Activated CD4-positive, CD25-positive, alpha-beta regulatory T cell treated with anti-CD3 and anti-CD28 coated beads, Interleukin-2, amount 50 U/mL, for 16 hours (primary cell): ENCODE data around the gene RAB3GAP1.
"Not testable (repeated sequence)": the region's sequence is repeated elsewhere in the genome, so short reads cannot be mapped to it uniquely, and the experiment has no call there.

ENCODE experiments used
- DNase-seq: peaks from one replicate; pipeline ENCODE4 v3.0.0-alpha.2; 2020; ENCODE audit warnings: low read depth, low spot score

The RAB3GAP1 gene

DNA sequence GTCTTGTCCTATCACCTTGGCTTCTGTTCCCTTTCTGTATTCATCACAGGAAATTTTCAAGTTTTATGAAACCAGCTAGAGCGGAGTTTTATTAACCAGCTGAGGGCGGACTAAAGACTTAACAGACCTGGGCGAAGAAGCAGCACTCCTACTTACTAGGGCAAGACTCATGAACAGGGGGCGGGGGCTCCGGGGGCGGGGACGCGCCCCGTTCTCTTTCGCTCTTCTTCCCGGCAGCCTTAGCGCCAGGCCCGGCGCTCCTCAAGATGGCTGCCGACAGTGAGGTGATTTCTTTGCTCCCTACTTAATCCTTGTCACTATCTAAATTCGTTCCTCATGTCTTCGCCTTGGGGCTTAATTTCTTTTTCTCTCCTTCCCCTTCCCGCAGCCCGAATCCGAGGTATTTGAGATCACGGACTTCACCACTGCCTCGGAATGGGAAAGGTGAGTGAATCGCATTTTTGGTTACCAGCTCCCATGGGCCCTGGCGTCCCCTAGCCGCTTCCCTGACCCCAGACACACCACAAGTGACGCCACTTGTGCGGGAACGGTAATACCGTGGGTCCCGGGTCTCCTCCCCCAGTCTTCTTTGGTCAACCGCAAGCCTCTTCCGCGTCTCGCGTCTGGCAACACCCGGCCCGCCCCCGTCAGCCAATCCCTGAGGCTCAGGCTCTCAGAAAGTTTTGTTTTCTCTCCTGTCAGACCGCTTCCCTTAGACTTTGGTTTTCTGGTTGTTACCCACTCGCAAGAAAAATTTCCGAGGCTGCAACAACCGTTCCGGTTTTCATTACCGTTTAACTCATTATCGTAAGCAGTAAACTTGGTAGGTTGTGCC lies at the start of gene RAB3GAP1:
Gene RAB3GAP1, plus strand, starts transcription at position 251 of the 835 bp plus-strand sequence. Its CDS starts 16 bp downstream, at position 267.
- DNase-seq = peak; percentile 82

DNA sequence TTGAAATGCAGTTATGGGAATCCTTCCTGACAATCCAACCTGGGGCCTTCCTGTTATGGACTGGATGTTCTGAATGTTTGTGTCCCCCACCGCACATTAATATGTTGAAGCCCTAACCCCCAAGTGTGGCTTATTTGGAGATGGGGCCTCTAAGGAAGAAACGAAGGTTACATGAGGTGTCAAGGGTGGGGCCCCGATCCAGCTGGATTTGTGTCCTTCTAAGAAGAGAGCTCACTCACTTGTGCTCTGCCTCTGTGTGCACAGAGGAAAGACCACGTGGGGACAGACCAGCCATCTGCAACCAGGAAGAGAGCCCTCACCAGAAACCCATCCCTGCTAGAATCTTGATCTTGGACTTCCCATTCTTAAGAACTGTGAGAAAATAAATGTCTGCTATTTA lies 49.3 kb upstream of the RAB3GAP1 start:
- DNase-seq = no peak

DNA sequence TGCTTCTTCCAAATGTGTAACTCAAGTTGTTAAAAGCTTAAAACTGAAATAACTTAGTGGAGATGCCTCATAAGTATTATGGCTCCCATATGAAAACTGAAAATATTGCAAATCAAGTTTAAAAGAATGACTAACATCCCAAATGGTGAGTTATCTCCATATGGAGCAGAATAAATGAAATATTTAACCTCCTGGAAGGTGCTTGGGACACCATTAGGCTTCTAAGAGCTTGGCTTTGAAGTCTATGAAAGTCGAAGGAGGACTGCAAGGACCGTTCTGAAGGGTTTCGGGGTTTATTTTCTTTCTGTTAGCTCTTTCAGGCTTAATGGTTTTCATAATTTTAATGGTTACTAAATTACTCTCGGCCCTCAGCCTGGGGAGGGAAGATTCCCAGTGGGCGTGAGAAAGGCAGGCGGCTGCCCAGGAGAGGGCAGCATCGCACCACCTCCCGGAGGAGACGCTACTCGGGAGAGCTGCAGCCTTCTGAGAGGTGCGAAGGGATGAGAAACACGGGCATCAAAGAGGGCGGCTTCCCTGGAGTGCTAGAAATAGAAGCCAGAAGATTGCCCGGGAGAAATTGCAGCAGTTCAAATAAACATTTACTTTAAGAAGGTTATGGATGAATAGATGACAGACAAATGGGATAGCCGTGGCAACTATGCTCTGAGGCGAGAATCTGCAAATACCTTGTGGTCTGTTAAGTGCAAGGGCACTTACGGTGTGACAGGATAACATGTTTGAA lies 47.9 kb upstream of the RAB3GAP1 start:
- peak; percentile 48 for DNase-seq

DNA sequence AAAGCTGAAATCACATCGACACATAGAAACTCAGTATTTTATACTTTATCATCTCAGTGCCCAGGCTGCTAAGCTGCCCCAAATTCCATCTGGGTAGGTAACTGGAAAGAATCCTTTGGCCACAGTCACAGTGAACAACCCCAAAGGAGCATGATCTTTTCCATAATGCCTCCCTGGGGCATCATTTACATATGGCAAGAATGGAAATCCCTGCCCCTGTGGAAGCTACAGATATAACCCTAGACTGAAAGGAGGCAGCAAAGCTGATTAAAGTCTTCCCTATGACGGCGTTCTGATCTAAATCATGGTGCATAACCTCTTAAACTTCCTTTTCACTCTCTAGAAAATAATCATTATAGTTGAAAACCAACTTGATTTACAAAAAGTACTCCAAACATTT lies 46.3 kb upstream of the RAB3GAP1 start:
- no peak for DNase-seq

DNA sequence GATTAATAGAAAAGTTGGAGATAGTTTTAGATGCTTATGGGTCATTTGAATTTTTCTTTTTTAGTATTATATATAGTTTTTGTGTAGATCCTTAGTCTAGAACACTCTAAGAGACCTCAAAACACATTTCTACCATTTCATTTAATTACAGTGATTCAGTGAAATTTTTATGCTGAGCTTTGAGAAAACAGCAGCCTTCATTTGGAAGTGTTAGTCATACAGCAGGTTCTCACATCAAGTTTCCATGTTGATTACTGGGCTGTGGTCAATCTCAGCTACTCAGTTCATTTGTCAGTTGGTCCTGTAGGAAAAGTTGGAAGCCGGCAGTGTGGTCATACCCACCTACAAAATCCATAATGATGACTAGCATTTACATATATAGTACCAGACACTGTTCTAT lies 42.8 kb upstream of the RAB3GAP1 start:
- DNase-seq = no peak

DNA sequence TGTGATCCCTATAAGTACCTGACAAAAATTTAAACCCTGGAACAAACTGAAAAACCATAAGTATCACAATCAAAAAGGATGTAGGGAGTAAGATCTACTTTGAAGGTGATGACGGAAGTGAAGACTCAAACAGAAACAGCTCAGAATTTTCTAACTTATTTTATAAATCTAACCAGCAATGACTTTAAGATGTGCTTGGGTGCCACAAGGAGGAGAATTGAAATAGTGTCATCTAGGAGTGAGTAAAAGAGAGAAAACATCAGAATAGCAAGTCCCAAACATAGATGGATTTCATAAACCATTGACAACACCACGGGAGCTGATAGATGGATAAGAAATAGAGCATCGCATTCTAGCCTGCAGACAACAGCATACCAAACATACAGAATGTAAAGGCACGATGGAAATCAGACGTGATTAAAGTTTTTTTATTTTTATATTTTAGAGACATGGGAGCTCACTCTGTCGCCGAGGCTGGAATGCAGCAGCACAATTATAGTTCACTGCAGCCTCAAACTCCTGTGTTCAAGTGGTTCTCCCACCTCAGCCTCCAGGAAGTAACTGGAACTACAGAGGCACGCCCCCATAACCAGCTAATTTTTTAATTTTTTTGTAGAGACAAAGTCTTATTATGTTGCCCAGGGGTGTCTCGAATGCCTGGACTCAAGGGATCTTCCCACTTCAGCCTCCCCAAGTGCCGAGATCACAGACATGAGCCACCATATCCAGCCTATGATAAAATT lies 41.7 kb upstream of the RAB3GAP1 start:
- DNase-seq = no peak

DNA sequence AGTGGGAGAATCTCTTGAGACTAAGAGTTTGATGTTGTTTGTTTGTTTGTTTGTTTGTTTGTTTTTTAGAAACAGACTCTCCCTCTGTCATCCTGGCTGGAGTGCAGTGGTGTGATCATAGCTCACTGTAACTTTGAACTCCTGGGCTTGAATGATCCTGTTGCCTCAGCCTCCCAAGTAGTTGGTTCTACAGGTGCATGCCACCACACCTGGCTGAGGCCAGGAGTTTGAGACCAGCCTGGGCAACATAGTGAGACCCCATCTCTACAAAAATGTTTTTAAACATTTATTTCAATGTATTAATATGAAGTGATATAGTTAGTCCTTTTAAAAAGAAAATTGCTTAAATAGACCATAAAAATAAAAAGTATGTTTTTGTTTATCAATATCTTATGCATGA lies 40.5 kb upstream of the RAB3GAP1 start:
- DNase-seq = no peak

DNA sequence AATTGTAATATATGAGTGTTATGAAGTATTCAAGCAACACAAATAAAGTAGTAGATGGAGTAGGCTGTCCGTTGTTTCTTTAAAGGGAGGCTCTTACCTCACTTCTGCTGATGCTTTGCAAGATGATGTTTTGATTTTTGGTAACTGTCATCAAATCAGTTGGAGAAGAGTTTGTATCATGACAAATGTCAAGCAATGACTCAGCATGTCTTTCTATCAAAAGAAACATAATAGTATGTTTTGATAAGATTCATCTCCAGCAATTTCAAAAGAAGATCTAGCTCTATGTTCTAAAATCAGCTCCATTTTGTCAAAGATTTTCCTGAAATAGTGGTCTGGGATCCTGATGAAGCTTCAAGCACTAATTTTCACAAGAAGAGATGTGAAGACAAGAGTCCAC lies 30.5 kb upstream of the RAB3GAP1 start:
- DNase-seq = no peak

DNA sequence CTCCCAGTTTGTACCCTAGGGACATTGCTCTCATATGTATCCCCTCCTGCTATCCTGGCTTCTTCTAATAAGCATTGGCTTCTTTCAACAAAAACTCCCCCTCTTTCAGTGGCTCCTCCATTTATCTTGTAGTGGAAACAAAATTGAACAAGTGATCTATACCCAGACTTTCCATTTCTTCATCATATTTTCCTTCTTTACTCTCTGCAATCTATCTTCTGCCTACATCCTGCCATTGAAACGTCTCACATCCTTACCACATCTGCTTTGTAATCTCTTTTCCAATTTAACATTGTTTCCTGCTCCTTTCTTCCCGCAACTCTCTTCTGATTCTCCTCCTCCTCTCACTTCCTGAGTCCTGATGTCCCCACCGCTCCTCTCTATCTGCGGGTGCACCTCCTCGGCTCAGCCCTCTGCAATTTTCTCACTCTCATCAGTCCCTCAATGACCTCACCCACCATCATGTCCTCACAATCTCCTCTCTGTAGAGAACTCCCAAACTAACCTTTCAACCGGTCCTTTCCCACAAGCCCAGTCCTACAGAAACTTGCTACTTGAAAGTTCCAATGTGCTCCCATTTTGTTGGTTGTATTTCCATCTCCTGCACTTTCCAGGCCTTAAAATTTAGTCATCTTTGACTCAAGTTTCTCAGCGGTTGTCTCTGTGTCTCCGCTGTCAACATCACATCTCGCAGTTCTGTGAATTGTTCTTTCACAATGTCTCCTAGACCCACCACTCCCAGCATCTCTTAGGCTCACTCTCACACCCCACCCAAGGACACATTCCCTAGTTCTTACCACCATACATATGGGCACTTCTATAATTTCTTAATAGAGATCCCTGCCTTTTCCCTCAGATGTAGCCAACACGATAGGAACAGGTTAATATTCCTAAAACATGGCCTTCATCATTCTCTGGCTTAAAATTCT lies 28.9 kb upstream of the RAB3GAP1 start:
- no peak for DNase-seq

DNA sequence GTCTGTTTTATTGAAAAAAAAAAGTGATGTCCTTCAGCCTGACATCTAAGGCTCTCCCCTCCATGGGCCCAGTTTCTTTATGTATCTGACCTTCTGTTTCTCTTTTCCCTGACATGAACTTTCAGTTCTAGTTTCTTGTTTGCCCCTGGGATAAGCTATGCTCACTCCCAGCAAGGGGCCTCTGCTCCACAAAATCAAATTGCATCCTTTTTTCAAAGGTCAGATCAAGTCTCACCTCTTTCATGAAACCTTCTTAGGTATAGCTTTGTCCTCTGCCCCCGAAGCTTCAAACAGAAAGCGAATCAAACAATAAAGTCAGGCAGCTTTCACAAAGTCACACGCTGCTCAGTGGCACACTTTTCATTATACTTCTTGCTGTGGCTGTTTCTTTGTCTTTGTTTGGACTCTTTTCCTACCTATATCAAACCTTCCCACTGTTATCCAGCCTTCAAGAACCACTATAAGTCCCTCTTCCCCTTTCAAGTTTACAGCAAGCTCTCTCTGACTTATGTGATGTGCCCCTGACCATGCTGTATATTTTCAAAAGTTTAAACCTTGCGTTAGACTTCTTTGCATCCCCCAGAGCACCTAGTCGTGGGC lies 28.1 kb upstream of the RAB3GAP1 start:
- DNase-seq = no peak

DNA sequence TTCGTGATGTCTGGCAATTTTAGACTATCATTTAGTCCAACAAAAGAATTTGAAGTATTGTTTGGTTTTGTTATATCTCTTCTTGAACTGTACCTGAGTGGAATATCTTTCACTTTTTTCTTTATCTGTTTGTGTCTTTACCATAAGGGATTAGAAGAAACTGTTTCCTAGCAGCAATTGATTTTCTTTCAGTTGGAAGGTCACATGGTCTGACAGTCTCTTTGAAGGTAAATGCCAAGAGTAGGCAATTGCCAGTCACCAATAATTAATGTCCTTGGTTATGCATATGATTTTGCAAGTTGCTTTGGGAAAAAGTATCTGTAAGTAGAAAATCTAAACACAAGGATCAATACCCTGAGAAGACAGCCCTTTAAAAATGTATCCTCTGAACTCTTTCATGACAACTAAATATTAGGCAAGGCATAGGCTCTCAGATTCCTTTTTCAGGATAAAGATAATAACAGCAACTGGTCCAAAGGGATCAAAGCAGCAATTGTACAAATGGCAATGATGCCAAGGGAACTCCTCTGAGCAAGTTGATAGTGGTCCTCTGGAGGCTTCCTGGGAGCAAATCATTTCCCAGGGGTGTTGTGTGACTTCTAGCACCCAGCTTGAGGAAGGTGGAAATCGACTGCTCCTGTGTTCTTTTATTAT lies 22.5 kb upstream of the RAB3GAP1 start:
- no peak for DNase-seq

DNA sequence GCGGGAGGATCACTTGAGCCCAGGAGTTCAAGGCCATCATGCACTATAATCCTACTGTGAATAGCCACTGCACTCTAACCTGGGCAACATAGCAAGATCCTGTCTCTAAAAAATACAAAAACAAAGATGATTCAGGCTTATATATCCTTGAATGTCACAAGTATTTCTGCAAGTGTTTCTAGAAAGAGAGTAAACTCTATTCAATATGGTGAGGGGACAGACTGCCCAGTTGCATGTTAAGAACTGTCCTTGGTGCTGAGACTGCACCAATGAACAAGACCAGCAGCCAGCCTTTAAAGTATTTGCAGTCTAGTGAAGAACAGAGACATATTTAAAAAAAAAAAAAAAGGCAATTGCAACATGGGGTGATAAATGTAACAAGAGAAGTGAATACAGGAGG lies 21.3 kb upstream of the RAB3GAP1 start:
- no peak for DNase-seq

DNA sequence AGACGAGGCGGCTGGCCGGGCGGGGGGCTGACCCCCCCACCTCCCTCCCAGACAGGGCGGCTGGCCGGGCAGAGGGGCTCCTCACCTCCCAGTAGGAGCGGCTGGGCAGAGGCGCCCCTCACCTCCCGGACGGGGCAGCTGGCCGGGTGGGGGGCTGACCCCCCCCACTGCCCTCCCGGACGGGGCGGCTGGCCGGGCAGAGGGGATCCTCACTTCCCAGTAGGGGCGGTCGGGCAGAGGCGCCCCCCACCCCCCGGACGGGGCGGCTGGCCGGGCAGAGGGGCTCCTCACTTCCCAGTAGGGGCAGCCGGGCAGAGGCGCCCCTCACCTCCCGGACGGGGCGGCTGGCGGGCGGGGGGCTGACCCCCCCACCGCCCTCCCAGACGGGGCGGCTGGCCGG lies 18.9 kb upstream of the RAB3GAP1 start:
- not testable (repeated sequence) for DNase-seq

DNA sequence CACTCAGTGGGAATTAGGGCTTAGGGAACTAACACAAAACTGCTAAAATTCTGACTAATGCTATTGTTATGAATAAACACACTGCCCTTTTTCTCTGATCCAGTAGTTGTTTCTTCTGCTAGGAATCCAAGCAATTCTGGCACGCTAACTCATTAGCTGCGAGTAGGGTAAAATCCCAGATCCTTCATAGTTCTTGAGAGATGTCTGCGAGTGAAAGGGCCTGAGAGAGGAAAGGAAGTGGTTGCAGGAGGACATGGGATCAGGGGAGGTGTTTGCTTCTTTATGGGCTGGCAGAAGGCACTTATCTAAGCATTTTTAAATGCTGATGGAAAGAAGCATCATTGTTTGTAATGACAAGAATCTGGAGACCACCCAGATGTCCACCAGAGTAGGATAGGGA lies 14.3 kb upstream of the RAB3GAP1 start:
- no peak for DNase-seq

DNA sequence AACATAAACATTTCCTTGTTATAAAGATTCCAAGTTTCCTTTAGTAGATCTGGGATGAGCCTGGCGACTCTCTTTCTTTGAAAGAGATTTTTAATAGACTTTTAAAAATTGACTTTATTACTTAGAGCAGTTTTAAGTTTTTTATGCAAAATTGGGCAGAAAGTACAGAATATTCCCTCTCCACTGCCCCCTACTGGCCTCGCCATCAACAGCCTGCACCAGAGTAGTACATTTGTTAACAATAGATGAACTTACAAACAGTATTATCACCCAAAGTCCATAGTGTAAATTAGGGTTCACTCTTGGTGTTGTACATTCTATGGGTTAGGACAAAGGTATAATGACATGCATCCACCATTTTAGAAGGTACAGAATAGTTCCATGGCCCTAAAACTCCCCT lies 8.7 kb upstream of the RAB3GAP1 start:
- no peak for DNase-seq

DNA sequence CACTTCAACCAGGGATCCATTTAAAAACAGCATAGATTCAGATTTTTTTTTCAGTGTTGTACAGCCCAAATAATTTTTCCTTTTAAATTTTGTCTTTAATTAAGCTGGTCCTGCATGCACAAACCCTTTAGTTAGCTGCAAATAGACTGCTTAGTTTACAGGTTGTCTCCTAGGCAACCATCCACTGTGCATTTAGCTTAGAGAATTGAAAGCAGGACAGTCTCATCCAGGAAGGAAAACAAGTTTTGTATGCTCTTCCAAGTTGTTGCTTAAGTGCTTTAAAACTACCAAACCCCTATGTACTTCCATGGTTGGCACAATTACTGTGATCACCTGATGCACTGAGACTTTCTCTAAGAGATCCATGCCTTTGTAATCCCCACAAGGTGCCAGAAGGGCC lies 4.8 kb upstream of the RAB3GAP1 start, which contains the start of gene MAP3K19:
Gene MAP3K19, minus strand, starts transcription at position 148 of the 400 bp plus-strand sequence. CDS start 22,800 bp downstream, outside the sequence.
- no peak for DNase-seq

DNA sequence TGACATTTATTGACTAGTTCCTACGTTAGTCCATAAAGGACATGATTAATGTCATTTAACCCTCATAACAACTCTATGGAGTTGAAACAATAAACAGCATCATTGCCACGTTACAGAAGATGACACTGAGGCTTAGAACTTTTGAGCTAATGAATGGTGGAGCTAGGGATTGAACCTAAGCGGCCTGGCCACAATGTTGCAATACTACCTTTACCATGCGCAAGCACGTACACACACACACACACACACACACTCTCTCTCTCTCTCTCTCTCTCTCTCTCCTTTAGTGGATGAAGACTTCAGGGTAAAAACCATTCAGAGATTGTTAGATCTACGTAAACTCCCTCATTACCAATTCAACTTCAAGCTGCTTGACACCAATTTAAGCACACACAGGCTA lies 4.0 kb upstream of the RAB3GAP1 start:
- no peak for DNase-seq

DNA sequence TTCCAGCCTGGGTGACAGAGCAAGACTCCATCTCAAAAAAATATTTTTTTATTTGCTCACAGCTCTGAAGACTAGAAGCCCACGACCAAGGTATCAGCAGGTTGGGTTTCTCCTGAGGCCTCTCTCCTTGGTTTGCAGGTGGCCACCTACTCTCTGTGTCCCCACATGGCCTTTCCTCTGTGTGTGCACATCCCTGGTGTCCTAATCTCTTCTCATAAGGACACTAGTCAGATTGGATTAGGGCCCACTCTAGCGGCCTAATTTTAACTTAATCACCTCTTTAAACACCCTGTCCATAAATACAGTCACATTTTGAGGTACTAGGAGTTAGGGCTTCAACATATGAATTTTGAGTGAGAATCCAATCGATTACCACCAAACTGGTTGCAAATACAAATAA lies 2.0 kb upstream of the RAB3GAP1 start:
- DNase-seq = no peak

DNA sequence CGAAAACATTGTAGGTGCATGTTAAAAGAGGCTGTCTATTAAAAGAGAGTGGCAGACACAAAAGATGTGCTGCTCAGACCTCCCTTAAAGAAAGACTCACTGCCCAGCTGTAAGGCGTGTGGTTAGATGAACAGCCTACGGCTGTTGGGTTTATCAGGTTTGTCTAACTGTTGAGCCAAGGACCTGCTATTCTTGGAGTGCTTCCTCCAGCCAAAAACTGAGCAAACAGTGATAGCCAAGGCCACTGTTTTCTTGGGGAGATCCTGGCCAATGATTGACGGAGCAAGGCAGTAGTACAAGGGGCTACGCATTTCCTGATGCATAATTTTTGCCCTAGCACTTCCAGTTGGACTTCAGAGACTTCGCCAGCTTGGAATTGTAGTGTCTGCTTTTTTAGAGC lies 1.4 kb upstream of the RAB3GAP1 start:
- DNase-seq = no peak

DNA sequence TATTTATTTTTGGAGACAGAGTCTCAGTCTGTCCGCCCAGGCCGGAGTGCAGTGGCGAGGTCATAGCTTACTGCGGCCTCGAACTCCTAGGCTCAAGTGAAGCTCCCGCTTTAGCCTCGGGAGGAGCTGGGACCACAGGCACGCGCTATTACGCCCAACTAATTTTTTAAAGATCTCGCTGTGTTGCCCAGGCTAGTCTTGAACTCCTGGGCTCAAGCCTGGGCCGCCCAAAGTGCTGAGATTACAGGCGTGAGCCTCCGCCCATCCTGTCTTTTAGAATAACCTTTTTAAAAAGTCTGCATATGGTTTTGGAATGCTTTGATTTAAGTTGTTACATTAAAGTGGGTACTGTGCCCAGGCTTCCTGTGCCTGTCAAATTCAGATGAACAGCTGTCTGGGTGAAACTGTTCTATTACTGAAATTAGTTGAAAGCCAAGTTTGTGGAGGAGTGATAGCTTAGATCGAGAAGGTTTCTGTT lies 944 bp downstream of the RAB3GAP1 start:
- no peak for DNase-seq
